ENCODE results near the gene GDNF.

The GDNF gene

GRCh38 chr5:37859805-37860204, 20.0 kb upstream of the GDNF start:
- TF ChIP-seq CTCF (IDR thresholded peaks at IDR 0.05; ENCODE audit: insufficient read depth, low read length) (no peak), SPI1 (IDR thresholded peaks at IDR 0.05; ENCODE audit: borderline replicate concordance, low read depth) (peak; percentile 85)
- H3K27me3 ChIP-seq (ENCODE audit: insufficient read depth, poor library complexity, severe bottlenecking), result no peaks in the 10 kb centered on the region

GRCh38 chr5:37858250-37858649, 18.4 kb upstream of the GDNF start:
- DNase-seq (ENCODE audit: low read depth in 1 of 2, low spot score in 1 of 2), result no peak
- H3K27ac ChIP-seq (replicated peaks), result no peak overlapping the region
- TF ChIP-seq GABPA (IDR thresholded peaks at IDR 0.05; ENCODE audit: low read depth) (no peak), CTCF (IDR thresholded peaks at IDR 0.05; ENCODE audit: insufficient read depth, low read length) (no peak), POLR2AphosphoS5 (IDR thresholded peaks at IDR 0.05; ENCODE audit: low read depth) (no peak), SPI1 (IDR thresholded peaks at IDR 0.05; ENCODE audit: borderline replicate concordance, low read depth) (no peak)
- TF ChIP-seq, protein P1, sequence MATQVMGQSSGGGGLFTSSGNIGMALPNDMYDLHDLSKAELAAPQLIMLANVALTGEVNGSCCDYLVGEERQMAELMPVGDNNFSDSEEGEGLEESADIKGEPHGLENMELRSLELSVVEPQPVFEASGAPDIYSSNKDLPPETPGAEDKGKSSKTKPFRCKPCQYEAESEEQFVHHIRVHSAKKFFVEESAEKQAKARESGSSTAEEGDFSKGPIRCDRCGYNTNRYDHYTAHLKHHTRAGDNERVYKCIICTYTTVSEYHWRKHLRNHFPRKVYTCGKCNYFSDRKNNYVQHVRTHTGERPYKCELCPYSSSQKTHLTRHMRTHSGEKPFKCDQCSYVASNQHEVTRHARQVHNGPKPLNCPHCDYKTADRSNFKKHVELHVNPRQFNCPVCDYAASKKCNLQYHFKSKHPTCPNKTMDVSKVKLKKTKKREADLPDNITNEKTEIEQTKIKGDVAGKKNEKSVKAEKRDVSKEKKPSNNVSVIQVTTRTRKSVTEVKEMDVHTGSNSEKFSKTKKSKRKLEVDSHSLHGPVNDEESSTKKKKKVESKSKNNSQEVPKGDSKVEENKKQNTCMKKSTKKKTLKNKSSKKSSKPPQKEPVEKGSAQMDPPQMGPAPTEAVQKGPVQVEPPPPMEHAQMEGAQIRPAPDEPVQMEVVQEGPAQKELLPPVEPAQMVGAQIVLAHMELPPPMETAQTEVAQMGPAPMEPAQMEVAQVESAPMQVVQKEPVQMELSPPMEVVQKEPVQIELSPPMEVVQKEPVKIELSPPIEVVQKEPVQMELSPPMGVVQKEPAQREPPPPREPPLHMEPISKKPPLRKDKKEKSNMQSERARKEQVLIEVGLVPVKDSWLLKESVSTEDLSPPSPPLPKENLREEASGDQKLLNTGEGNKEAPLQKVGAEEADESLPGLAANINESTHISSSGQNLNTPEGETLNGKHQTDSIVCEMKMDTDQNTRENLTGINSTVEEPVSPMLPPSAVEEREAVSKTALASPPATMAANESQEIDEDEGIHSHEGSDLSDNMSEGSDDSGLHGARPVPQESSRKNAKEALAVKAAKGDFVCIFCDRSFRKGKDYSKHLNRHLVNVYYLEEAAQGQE (IDR thresholded peaks at IDR 0.05; ENCODE audit: insufficient replicate concordance, low read depth), result no peak
- no peak overlapping the region for H3K4me3 ChIP-seq (replicated peaks; ENCODE audit: insufficient read depth, low read length)
- peaks cover 3% of the 10 kb centered on the region for H3K27me3 ChIP-seq (ENCODE audit: insufficient read depth, poor library complexity, severe bottlenecking)

More at GRCh38 chr5:37859805-37860204, 20.0 kb upstream of the GDNF start:
- no peak overlapping the region for H3K4me3 ChIP-seq (replicated peaks; ENCODE audit: insufficient read depth, low read length)
- no peak overlapping the region for H3K27ac ChIP-seq (replicated peaks)
- no peak for DNase-seq (ENCODE audit: low read depth in 1 of 2, low spot score in 1 of 2)

DNA sequence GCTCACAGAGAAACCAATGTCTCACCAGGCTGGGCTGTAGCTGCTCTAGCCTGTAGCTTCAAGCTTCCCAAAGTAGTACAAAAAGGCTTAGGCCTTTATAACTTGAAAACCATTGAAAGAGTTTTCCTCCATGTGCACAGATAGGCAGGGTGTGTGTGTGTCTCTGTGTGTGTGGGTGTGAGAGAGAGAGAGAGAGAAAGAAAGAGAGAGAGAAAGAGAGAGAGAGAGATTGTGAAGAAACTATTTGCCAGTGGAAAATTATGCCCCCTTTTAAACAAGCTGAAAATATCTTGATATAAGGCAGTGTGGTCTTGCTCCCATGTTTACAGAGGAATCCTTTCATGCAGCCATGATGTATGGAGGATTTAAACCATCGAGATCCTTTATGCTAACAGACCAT, 17.9 kb upstream of the GDNF start:
- H3K4me3 ChIP-seq (replicated peaks; ENCODE audit: insufficient read depth, low read length), result no peak overlapping the region
- no peak overlapping the region for H3K27ac ChIP-seq (replicated peaks)
- H3K27me3 ChIP-seq (ENCODE audit: insufficient read depth, poor library complexity, severe bottlenecking), result peaks cover 3% of the 10 kb centered on the region
- DNase-seq (ENCODE audit: low read depth in 1 of 2, low spot score in 1 of 2), result no peak
- TF ChIP-seq CTCF (IDR thresholded peaks at IDR 0.05; ENCODE audit: insufficient read depth, low read length) (no peak), GABPA (IDR thresholded peaks at IDR 0.05; ENCODE audit: low read depth) (no peak), SPI1 (IDR thresholded peaks at IDR 0.05; ENCODE audit: borderline replicate concordance, low read depth) (no peak), POLR2AphosphoS5 (IDR thresholded peaks at IDR 0.05; ENCODE audit: low read depth) (no peak)
- TF ChIP-seq, protein P1 (IDR thresholded peaks at IDR 0.05; ENCODE audit: insufficient replicate concordance, low read depth), result no peak

DNA sequence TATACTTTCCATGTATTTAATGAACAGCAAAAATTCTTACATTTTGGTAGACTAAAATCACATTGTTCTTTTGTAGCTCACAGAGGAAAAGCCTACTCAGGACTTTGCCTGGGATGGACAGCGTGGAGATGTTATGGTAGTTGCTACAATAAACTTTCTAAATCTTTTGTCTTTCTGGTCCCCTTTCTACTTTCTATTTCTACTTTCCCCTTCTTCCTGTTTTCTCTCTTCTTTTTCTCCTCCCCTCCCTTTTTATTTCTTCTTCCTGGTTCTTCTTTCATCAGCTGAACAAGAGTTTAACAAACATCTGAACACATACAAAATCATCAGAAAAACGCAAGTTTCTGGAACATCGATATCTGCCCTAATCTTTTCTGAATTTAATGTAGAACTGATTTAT, 15.6 kb upstream of the GDNF start:
- no peak for DNase-seq (ENCODE audit: low read depth in 1 of 2, low spot score in 1 of 2)
- TF ChIP-seq GABPA (IDR thresholded peaks at IDR 0.05; ENCODE audit: low read depth) (no peak), CTCF (IDR thresholded peaks at IDR 0.05; ENCODE audit: insufficient read depth, low read length) (no peak), POLR2AphosphoS5 (IDR thresholded peaks at IDR 0.05; ENCODE audit: low read depth) (no peak), SPI1 (IDR thresholded peaks at IDR 0.05; ENCODE audit: borderline replicate concordance, low read depth) (no peak)
- TF ChIP-seq, protein P1 (IDR thresholded peaks at IDR 0.05; ENCODE audit: insufficient replicate concordance, low read depth), result no peak
- Histone ChIP-seq H3K4me3 (replicated peaks; ENCODE audit: insufficient read depth, low read length) (no peak overlapping the region), H3K27me3 (ENCODE audit: insufficient read depth, poor library complexity, severe bottlenecking) (peaks cover 3% of the 10 kb centered on the region), H3K27ac (replicated peaks) (no peak overlapping the region)

All from HL-60 (cell line).